Measurements from ENCODE around the gene OR1C1.
"Not testable (repeated sequence)": the region's sequence is repeated elsewhere in the genome, so short reads cannot be mapped to it uniquely, and the experiment has no call there.

OR1C1 gene, protein sequence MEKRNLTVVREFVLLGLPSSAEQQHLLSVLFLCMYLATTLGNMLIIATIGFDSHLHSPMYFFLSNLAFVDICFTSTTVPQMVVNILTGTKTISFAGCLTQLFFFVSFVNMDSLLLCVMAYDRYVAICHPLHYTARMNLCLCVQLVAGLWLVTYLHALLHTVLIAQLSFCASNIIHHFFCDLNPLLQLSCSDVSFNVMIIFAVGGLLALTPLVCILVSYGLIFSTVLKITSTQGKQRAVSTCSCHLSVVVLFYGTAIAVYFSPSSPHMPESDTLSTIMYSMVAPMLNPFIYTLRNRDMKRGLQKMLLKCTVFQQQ

GRCh38 chr1:247760456-247760855 is at the start of gene OR1C1:
OR1C1 (minus strand) TSS chr1:247760556; CDS start chr1:247758406, 2,150 bp downstream.
- no peak for DNase-seq

DNA sequence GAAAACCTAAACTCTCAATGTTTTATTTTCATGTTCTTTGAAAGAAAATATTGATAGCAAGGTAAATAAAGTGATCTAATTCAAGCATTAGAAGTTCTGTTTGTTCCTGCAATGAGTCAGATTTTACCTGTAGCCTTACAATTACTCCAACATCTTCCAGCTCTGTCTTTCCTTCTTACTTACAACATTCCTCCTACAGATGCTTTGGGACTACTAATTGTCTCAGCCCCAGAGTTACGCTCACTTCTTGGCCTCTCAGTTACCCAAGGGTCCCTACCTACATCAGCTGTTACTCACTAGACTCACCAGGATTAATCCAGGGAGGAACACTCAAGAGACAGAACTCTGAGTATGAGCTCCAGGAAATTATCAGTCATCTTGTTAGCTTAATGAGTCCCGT is 37.2 kb upstream of the OR1C1 start:
- no peak for DNase-seq

DNA sequence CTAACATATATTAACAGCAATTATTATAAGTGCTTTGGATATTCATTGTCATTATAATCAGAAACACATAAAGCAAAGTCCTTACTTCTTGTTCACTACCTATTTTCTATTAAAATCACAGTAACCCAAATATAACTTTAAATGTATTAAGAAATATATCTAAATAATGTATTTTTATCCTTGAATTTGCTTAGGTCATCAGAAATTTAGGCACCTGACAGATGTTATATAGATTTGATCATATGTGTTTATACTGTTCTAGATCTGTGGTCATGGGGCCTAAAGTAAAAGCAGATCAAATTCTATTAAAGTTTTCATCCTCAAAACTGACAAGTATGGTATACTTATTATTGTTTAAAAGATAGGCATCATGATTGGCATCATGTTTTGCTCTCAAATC is 9.2 kb upstream of the OR1C1 start:
- DNase-seq = no peak

DNA sequence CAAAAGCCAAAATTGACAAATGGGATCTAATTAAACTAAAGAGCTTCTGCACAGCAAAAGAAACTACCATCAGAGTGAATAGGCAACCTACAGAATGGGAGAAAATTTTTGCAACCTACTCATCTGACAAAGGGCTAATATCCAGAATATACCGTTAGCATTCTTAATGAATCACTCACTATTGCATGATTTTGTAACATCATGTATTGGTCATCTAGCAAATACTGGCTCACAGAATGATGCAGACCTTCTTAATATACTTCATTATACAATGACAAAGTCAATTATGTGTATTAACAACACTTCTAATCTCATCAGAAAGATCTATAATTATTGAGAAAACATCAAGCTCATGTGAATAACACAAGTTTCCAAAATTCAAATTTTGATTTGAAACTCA is 6.0 kb downstream of the OR1C1 start:
- not testable (repeated sequence) for DNase-seq

DNA sequence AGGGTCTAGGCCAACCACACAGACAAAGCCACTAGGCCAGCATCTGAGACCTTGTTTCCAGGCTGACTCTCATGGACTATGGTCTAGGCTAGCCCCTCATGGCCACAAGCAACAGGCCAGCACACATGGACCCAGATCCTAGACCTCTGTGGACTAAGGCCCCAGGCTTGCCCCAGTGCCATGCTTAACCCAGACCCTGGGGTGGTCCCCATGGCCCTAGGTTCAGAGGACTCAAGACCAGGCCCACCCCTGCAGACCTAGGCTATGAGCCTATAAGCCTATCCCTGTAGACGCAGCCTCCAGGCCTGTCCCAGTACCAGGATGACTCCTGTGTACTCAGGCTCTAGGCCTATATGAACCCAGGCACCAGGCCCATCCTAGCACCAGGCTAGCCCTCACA is 10.5 kb downstream of the OR1C1 start:
- DNase-seq = no peak

DNA sequence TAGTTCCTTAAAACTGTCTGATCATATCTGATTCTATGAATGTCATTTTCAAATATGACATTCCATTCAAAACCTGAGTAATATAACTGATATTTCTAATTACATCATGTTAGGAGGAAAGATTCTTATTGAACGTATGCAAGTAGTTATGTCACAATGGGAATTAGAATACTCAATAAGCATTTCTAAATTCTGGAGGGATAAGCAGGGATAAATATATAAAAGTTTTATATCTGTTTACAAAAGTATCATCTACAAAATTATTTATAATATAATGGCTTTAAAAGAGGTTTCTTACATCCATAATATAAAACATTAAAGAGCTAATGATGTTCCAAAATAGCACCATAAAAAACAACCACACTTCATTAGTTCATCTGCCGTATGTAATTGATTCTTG is 12.3 kb downstream of the OR1C1 start, which contains the start of gene OR14A2:
Gene OR14A2 (minus strand): TSS at position 101 of the 400 bp plus-strand sequence.
- no peak for DNase-seq

- no peak for DNase-seq
Observed at GRCh38 chr1:247747616-247748015, 12.7 kb downstream of the OR1C1 start.

- DNase-seq = no peak
Observed at GRCh38 chr1:247746391-247746935, 13.9 kb downstream of the OR1C1 start.

DNA sequence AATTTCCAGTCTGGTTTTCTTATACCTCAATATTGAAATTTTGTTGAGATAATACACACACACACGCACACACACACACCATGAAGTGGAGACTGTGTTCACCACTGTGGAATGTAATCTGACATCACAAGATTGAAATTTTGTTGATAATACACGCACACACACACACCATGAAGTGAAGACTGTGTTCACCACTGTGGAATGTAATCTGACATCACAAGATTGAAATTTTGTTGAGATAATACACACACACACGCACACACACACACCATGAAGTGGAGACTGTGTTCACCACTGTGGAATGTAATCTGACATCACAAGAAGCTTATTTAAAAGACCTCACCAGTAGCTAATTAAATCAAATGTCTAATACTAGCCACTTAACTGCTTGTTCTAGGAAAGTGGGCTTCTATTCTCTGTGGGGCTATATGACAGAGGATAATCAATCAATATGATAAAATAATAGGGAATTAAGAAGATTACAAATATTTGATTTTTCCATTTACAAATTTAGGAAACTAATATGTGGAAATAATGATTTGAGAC is 18.1 kb downstream of the OR1C1 start:
- not testable (repeated sequence) for DNase-seq

DNA sequence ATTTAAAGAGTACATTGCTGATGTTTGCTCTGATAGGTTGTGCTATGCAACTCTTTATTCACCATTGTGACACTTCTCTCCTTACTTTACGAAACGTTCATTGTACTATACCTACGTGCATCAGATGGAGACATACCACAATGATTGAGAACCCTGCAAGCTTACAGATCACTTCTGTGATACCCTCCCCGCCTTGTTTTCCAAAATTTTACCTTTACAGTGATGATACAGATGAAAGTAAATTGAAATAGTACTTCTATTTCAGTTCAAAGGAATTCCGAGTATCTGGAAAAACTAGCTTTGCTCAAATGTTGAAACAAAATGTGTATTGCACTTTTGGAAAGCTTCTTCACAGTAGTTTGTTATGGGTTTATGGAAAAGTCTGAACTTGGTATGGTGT is 18.6 kb downstream of the OR1C1 start:
- DNase-seq = no peak

- no peak for DNase-seq
Observed at GRCh38 chr1:247740721-247741120, 19.6 kb downstream of the OR1C1 start.

DNA sequence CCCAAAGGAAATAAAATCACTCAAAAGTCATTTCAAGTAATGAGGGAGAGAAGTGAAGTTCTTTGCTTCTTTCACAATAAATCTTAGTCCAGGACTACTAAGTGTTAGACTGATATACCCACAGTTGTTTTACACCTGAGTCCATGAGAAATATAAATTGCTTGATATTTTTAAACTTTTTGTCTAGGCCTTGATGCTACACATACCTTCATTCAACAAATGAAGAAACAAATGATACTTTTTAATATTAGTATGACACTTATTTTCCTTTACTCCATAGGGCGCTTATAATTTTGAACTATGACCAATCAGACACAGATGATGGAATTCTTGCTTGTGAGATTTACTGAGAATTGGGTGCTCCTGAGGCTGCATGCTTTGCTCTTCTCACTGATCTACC is 22.0 kb downstream of the OR1C1 start, which contains the start of gene OR14K1:
Gene OR14K1 (plus strand): TSS at position 301 of the 400 bp plus-strand sequence. CDS start 0 bp downstream, at position 301.
- no peak for DNase-seq

DNA sequence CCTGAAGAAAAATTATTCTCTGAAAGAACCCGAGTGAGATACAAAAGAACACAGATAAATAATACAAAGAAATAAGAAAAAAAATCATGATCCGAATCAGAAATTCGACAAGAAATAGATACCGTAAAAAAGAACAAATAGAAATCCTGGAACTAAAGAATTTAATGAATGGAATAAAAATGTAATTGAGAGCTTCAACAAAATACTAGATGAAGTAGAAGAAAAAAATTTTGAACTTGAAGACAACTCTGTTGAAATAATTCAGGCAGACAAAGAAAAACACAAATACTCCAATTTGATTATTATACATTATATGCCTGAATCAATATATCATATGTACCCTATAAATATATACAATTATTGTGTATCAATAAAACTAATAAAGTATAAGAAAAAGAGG is 39.1 kb downstream of the OR1C1 start:
- DNase-seq = no peak

DNA sequence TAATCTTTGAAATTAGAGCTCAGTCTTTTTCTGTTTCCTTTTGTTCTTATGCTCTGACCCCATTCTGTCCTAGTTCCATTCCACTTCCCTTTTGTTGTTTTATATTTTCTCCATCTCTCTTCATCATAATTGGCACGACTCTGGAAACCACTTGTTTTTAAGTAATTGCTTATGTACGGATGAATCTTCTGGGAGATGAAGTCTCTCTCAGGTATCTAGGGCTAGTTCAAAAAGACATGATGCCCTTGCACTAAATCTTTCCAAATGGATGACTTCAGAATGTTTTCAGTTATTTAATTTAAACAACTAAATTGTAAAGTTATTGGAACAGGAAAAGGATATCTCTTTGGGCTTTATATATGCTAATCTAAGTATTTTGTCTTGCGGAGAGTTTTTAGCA is 43.8 kb downstream of the OR1C1 start, which contains the start of gene OR6F1:
Gene OR6F1 (minus strand): TSS at position 101 of the 400 bp plus-strand sequence. CDS start 3,891 bp downstream, outside the sequence.
- no peak for DNase-seq

DNA sequence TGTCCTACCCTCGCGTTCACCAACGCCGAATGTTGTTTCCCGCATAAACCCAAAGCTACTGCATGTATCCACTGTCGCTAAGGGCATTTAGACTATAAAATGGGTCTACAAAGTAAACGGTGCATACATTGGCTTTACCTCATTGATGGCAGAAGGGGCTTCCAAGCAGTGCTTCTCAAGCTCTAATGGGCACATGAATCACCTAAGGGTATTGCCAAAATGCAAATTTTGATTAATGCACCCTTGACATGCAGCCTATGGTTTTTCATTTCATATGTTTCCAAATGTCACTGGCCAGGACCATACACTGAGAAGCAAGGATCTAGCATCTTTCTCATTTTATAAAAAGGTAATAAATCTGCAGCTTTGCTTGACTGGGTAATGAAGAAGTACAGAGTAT is 46.6 kb downstream of the OR1C1 start:
- no peak for DNase-seq

DNA sequence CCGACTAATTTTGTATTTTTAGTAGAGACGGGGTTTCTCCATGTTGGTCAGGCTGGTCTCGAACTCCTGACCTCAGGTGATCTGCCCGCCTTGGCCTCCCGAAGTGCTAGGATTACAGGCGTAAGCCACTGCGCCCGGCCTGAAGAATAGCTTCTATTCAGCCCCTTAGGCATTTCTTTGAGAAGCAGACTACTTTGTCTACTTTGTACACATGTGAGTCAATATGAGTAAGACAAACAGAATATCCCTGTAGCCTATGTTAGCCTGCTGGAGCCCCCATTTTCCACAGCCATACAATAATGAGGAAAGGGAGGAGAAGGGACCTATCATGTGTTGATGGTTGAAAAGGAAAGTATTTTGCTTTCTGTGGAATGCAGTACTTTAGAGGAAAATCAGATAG is 49.7 kb downstream of the OR1C1 start:
- not testable (repeated sequence) for DNase-seq
